Hepatocyte (in vitro differentiated cells): ENCODE results near the gene TAS2R16.

Experiments used
- EZH2 ChIP-seq: fragments of 200-600 bp; sonication (generic); IDR thresholded peaks from 2 replicates; pipeline ENCODE4 v1.6.1; 2016; ENCODE audit warnings: antibody characterized with exemption, mild to moderate bottlenecking, borderline replicate concordance
- TF ChIP-seq, protein P1 (sequence below): fragments of 200-600 bp; sonication (generic); IDR thresholded peaks from 2 replicates; pipeline ENCODE4 v1.5.1; 2016; ENCODE audit warnings: antibody characterized with exemption, mild to moderate bottlenecking; ENCODE audit not compliant: poor library complexity

DNA sequence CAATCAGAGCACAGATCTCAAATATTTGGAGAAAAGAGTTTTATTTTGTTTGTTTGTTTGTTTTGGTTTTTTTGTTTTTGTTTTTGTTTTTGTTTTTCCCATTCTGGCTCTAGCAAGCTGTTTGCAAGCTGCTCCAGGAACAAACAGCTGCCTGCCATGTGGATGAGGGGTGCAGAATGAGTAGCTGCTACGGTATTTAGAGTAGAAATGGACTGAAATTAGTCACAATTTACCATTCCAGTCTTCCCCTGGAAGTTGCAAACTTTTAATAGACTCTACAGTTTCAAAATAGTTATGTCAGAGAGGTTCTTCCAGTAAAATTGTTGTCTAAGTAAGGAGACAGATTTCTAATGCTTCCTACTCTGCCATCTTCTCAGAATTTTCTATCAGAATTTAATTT, 27.1 kb upstream of the TAS2R16 start:
- TF ChIP-seq, protein P1, sequence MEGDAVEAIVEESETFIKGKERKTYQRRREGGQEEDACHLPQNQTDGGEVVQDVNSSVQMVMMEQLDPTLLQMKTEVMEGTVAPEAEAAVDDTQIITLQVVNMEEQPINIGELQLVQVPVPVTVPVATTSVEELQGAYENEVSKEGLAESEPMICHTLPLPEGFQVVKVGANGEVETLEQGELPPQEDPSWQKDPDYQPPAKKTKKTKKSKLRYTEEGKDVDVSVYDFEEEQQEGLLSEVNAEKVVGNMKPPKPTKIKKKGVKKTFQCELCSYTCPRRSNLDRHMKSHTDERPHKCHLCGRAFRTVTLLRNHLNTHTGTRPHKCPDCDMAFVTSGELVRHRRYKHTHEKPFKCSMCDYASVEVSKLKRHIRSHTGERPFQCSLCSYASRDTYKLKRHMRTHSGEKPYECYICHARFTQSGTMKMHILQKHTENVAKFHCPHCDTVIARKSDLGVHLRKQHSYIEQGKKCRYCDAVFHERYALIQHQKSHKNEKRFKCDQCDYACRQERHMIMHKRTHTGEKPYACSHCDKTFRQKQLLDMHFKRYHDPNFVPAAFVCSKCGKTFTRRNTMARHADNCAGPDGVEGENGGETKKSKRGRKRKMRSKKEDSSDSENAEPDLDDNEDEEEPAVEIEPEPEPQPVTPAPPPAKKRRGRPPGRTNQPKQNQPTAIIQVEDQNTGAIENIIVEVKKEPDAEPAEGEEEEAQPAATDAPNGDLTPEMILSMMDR = no peak
- no peak for TF ChIP-seq EZH2
